GM12878 (cell line): ENCODE measurements around the gene MEP1A. TPM values are rescaled to one million over a fixed set of nuclear protein-coding genes. Genes with fewer than 3 reads are reported as not detected.

ENCODE experiments used
- ATAC-seq: fragments of 200-7000 bp; cut with Tn5 transposase; 3 replicates; pipeline ENCODE4 v1.9.1; 2020; ENCODE audit warnings: mild to moderate bottlenecking, moderate library complexity
- BruUV-seq: library from RNA; stranded (reverse); fragments of 400-500 nt; replicated peaks from 2 replicates; lab custom pipeline; 2021; lab: Mats Ljungman, UMichigan
- CTCF ChIA-PET: fragments of 300-600 bp; sonication (Branson Sonifier 250); formaldehyde crosslinking; extraction: SDS; loops from one replicate; lab custom pipeline; 2021; ENCODE audit warnings: inconsistent platforms; lab: Yijun Ruan, JAX
- POLR2A ChIA-PET: fragments of 350-600 bp; formaldehyde crosslinking; extraction: SDS; loops from one replicate; lab custom pipeline; 2021; ENCODE audit warnings: inconsistent platforms; lab: Charles Lee
- RAD21 ChIA-PET: fragments of 300-600 bp; sonication (Branson Sonifier 250); formaldehyde crosslinking; loops from one replicate; lab custom pipeline; 2023; ENCODE audit warnings: antibody characterized with exemption; ENCODE audit not compliant: unreplicated experiment; lab: Charles Lee
- SMC1A ChIA-PET: fragments of 300-600 bp; sonication (Branson Sonifier 250); formaldehyde crosslinking; loops from one replicate; lab custom pipeline; 2023; ENCODE audit not compliant: unreplicated experiment, uncharacterized antibody; lab: Charles Lee
- DNase-seq: peaks from one replicate; pipeline ENCODE4 v3.0.0-alpha.2; 2011; ENCODE audit warnings: low read depth, low spot score
- FAIRE-seq: peaks from 3 replicates; lab custom pipeline; 2011; peaks lifted over from hg19 to GRCh38; lab: Jason Lieb, UNC
- H2AFZ ChIP-seq: 2 replicates; pipeline ENCODE4 v1.6.0; 2011; ENCODE audit warnings: low read depth, low read length, control low read depth; ENCODE audit not compliant: control insufficient read depth
- H3K27ac ChIP-seq: 2 replicates; pipeline ENCODE4 v1.5.1; 2011; ENCODE audit warnings: control low read depth; ENCODE audit not compliant: control insufficient read depth, insufficient read depth
- H3K27me3 ChIP-seq, 2 experiments: replicated peaks in 1 of 2; 2 replicates each; pipeline versions ENCODE4 v1.6.0 to v1.6.1; 2011; ENCODE audit warnings: low read length in 1 of 2; ENCODE audit not compliant: control insufficient read depth in 2 of 2, insufficient read depth in 2 of 2
- H3K36me3 ChIP-seq, 2 experiments: 2 replicates each; pipeline ENCODE4 v1.5.1; 2011; ENCODE audit warnings: low read length in 1 of 2; ENCODE audit not compliant: control insufficient read depth in 2 of 2, insufficient read depth in 2 of 2
- H3K4me1 ChIP-seq: 2 replicates; pipeline ENCODE4 v1.6.1; 2011; ENCODE audit warnings: mild to moderate bottlenecking, low read length, moderate library complexity, mixed read lengths; ENCODE audit not compliant: control insufficient read depth, insufficient read depth
- H3K4me2 ChIP-seq: 2 replicates; pipeline ENCODE4 v1.6.0; 2011; ENCODE audit warnings: control low read depth; ENCODE audit not compliant: control insufficient read depth, insufficient read depth
- H3K4me3 ChIP-seq: fragments of 200-600 bp; sonication (generic); 2 replicates; pipeline ENCODE4 v1.5.1; 2016
- H3K79me2 ChIP-seq: 2 replicates; pipeline ENCODE4 v1.6.0; 2011; ENCODE audit warnings: low read length; ENCODE audit not compliant: control insufficient read depth, insufficient read depth
- H3K9ac ChIP-seq: 2 replicates; pipeline ENCODE4 v1.8.0; 2011; ENCODE audit warnings: low read length, control low read depth, mixed read lengths; ENCODE audit not compliant: control insufficient read depth, insufficient read depth
- H3K9me3 ChIP-seq: replicated peaks from 3 replicates; pipeline ENCODE4 v1.5.1; 2011; ENCODE audit warnings: mild to moderate bottlenecking, low read length; ENCODE audit not compliant: control insufficient read depth, insufficient read depth
- H4K20me1 ChIP-seq: 2 replicates; pipeline ENCODE4 v1.6.0; 2011; ENCODE audit not compliant: control insufficient read depth, insufficient read depth
- CHD1 ChIP-seq: IDR thresholded peaks from 2 replicates; pipeline ENCODE4 v1.6.1; 2012; ENCODE audit warnings: low read depth, low read length, improper control_type of control experiment
- EGR1 ChIP-seq, 2 experiments: IDR thresholded peaks; 1 replicate in 1 of 2; 2 replicates in 1 of 2; pipeline ENCODE4 v1.6.1; 2011 to 2012; ENCODE audit warnings: low read depth in 2 of 2, low read length in 2 of 2, borderline replicate concordance in 1 of 2, mild to moderate bottlenecking in 1 of 2, moderate library complexity in 1 of 2
- KAT2A ChIP-seq: conservative IDR thresholded peaks from 2 replicates; pipeline ENCODE4 v1.6.1; 2011; ENCODE audit warnings: low read depth, low read length; ENCODE audit not compliant: control insufficient read depth
- MYB ChIP-seq: fragments of 150-350 bp; IDR thresholded peaks from 2 replicates; pipeline ENCODE4 v1.6.1; 2014; ENCODE audit warnings: mild to moderate bottlenecking, low read depth, low read length, borderline replicate concordance
- SMARCA5 ChIP-seq: fragments of 450-650 bp; IDR thresholded peaks from 2 replicates; pipeline ENCODE4 v1.6.1; 2017; ENCODE audit warnings: mild to moderate bottlenecking
- SRF ChIP-seq, 2 experiments: IDR thresholded peaks; 2 replicates each; pipeline ENCODE4 v1.6.1; 2011; ENCODE audit warnings: low read depth in 2 of 2, low read length in 2 of 2, mild to moderate bottlenecking in 1 of 2, moderate library complexity in 1 of 2
- TCF12 ChIP-seq: IDR thresholded peaks from 2 replicates; pipeline ENCODE4 v1.6.1; 2011; ENCODE audit warnings: low read depth, mild to moderate bottlenecking, low read length
- ZNF217 ChIP-seq: fragments of 450-650 bp; IDR thresholded peaks from 2 replicates; pipeline ENCODE4 v1.6.1; 2017; ENCODE audit warnings: antibody characterized with exemption, mild to moderate bottlenecking
- ZNF384 ChIP-seq: IDR thresholded peaks from 2 replicates; pipeline ENCODE4 v1.6.1; 2012; ENCODE audit warnings: low read depth, mild to moderate bottlenecking, low read length, improper control_type of control experiment, borderline replicate concordance
- ZSCAN29 ChIP-seq: fragments of 450-650 bp; IDR thresholded peaks from 2 replicates; pipeline ENCODE4 v1.6.1; 2017; ENCODE audit warnings: mild to moderate bottlenecking, moderate library complexity
- WGBS: methylation state at CpG from one replicate; pipeline ENCODE4 v1.1.6; 2016; ENCODE audit warnings: low lambda C conversion rate; ENCODE audit not compliant: insufficient replicate concordance, insufficient coverage; ENCODE audit errors: missing lambda C conversion rate; 5-methylcytosine and 5-hydroxymethylcytosine counted together
- in situ Hi-C: fragments of 300-500 bp; cut with MboI; formaldehyde crosslinking; loops from 9 replicates; pipeline ENCODE4 v1.14.3; 2018; ENCODE audit warnings: mixed read lengths
- intact Hi-C: fragments of 100-400 bp; cut with micrococcal nuclease; formaldehyde crosslinking; loops from one replicate; pipeline ENCODE4 v1.14.2; 2022; ENCODE audit not compliant: unreplicated experiment
- polyA plus RNA-seq, 11 experiments: library from polyadenylated mRNA; depleted of rRNA in 4 of 11; unstranded in 6 of 11; stranded (reverse) in 5 of 11; fragments of >200 nt; fragmentation: Nextera tagmentation in 4 of 11; fragmentation: Illumina TruSeq in 1 of 11; extraction: Ambion mirVana in 4 of 11; extraction: Trizol in 1 of 11; gene quantifications; 1 replicate in 1 of 11; 2 replicates in 10 of 11; pipeline versions ENCODE4 v1.2.1 to v1.2.3, GENCODE V29; 2011 to 2016; ENCODE audit warnings: inconsistent platforms in 2 of 11, missing spikeins in 2 of 11, low read depth in 1 of 11
- total RNA-seq, 4 experiments: library from RNA; depleted of rRNA in 3 of 4; stranded (reverse); fragments of >200 nt in 3 of 4; fragmentation: Illumina TruSeq in 1 of 4; extraction: Trizol in 1 of 4; gene quantifications; 2 replicates each; pipeline versions ENCODE4 v1.2.1 to v1.2.3, GENCODE V29; 2013 to 2021

Gene MEP1A
- total and polyA plus RNA-seq, 10 of the 15 experiments (the other 5 are each of a cell fraction or from before 2014, with no cell fraction given), result not detected

GRCh38 chr6:46776070-46776712, 17.0 kb upstream of the MEP1A start (continued):
- no peak for TF ChIP-seq ZSCAN29
- no peak for TF ChIP-seq KAT2A
- TF ChIP-seq ZNF384, result no peak
- TF ChIP-seq, all 136 proteins: peak for 0

- H3K79me2 ChIP-seq, result no peaks in the 10 kb centered on the region
- no TSS peak for BruUV-seq
- H3K9ac ChIP-seq, result no peak overlapping the region
- WGBS, result 28% methylated on average over 12 of the region's 12 CpGs
- H3K4me3 ChIP-seq, result no peak overlapping the region
- no peaks in the 10 kb centered on the region for H3K4me1 ChIP-seq
- ATAC-seq (no peak), DNase-seq (no peak), FAIRE-seq (no peak)
- H3K27ac ChIP-seq, result no peak overlapping the region
- ChIA-PET RAD21 (no interaction called here), CTCF (interaction anchor here (1.4 kb wide), 1 partner anchor 10 kb away, joined by 4 read pairs; no protein-coding TSS in a partner anchor), SMC1A (no interaction called here), POLR2A (no interaction called here)
- in situ Hi-C loops (loop anchor here (10.0 kb wide), 1 partner anchor 353 kb away; no protein-coding TSS in a partner anchor), intact Hi-C loops (no loop called here)
- no peaks in the 10 kb centered on the region for H3K36me3 ChIP-seq
- H2AFZ ChIP-seq, result no peak overlapping the region
- no peak overlapping the region for H3K4me2 ChIP-seq
- H3K9me3 ChIP-seq, result no peaks in the 10 kb centered on the region
- H3K27me3 ChIP-seq, result no peaks in the 10 kb centered on the region
- H4K20me1 ChIP-seq, result no peaks in the 10 kb centered on the region
- TF ChIP-seq SMARCA5, result no peak
- TF ChIP-seq EGR1 (IDR thresholded peaks at IDR 0.05; ENCODE audit: borderline replicate concordance in 1 of 2, low read depth in 2 of 2, low read length in 2 of 2), result no peak
- no peak for TF ChIP-seq SRF (IDR thresholded peaks at IDR 0.05; ENCODE audit: low read depth in 2 of 2, low read length in 2 of 2)
- no peak for TF ChIP-seq TCF12
- TF ChIP-seq CHD1, result no peak
- TF ChIP-seq MYB, result no peak
- no peak for TF ChIP-seq ZNF217
These were observed 15.5 kb upstream of the MEP1A start for GRCh38 chr6:46777476-46778346.
